Activated B cell treated with CpG ODN at 0.5 μM for 24 hours (primary cell): ENCODE results near the gene ATP6V1D. TPM values are rescaled to one million over a fixed set of nuclear protein-coding genes. Genes with fewer than 3 reads are reported as not detected.
"Not testable (repeated sequence)": the region's sequence is repeated elsewhere in the genome, so short reads cannot be mapped to it uniquely, and the experiment has no call there.

Experiments used
- ATAC-seq: fragments of 200-7000 bp; cut with Tn5 transposase; one replicate; pipeline ENCODE4 v1.10.0; 2021; ENCODE audit warnings: low read depth, mild to moderate bottlenecking, moderate library complexity
- CTCF ChIA-PET: fragments of 350-600 bp; sonication (Branson Sonifier 250); formaldehyde crosslinking; loops from one replicate; lab custom pipeline; 2021; ENCODE audit warnings: antibody characterized with exemption; lab: Charles Lee
- POLR2A ChIA-PET: fragments of 350-600 bp; sonication (Branson Sonifier 250); formaldehyde crosslinking; loops from one replicate; lab custom pipeline; 2021; ENCODE audit warnings: antibody characterized with exemption; lab: Charles Lee
- DNase-seq: peaks from one replicate; pipeline ENCODE4 v3.0.0; 2022
- H3K27ac Mint-ChIP-seq: one replicate; pipeline ENCODE4 v1.8.0; 2020; ENCODE audit warnings: mixed read lengths
- H3K27me3 Mint-ChIP-seq: one replicate; pipeline ENCODE4 v1.8.0; 2021; ENCODE audit warnings: mixed read lengths
- H3K36me3 Mint-ChIP-seq: one replicate; pipeline ENCODE4 v1.8.0; 2021; ENCODE audit warnings: low read depth, mixed read lengths
- H3K4me1 Mint-ChIP-seq: one replicate; pipeline ENCODE4 v1.8.0; 2021; ENCODE audit warnings: mixed read lengths
- H3K4me3 Mint-ChIP-seq: one replicate; pipeline ENCODE4 v1.8.0; 2020; ENCODE audit warnings: mild to moderate bottlenecking, mixed read lengths
- H3K9me3 Mint-ChIP-seq: one replicate; pipeline ENCODE4 v1.8.0; 2020; ENCODE audit warnings: mixed read lengths
- intact Hi-C: fragments of 100-400 bp; cut with micrococcal nuclease; formaldehyde crosslinking; loops from one replicate; pipeline ENCODE4 v1.15.1; 2024
- total RNA-seq: library from RNA; stranded (reverse); gene quantifications from 2 replicates; pipeline ENCODE4 v1.2.3, GENCODE V29; 2022
- TF ChIP-seq, protein P1 (sequence below): fragments of 200-600 bp; IDR thresholded peaks from one replicate; pipeline ENCODE4 v1.8.0; 2022; ENCODE audit warnings: antibody characterized with exemption, mild to moderate bottlenecking

The ATP6V1D gene
- total RNA-seq: 27.8 and 29.4 TPM in 2 replicates

DNA sequence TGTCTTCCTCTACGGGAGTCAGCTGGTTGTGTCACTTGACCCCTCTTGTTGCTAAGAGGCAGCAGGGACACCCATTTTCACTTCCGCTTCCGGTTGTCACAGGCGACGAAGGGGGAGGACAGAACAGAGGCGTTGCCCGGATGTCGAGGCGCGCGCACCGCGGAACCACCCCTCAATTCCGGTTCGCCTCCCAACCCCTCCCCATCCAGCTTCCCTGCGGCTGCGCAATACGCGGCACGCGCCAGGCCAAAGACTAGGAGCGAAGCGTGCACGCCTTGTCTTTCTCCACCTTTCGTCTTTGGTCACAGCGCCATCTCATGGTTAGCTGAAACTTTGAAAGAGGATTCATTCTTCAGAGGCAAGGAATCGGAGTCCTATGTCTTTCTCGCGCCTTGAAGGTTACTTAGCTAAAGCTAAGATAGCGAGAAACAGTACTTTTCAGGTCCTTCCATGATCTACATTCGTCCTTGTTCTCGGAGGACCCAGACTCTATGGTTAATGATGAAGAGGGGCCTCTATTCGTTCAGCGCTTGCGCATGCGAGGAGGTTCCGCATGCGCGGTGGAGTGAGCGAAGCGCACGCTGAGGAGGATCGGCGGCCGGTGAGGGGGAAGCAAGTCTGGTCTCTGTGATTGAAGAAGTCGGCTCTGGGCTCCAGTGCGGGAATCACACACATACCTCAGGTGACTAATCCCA lies at the start of gene ATP6V1D, which contains the start of gene EIF2S1:
TSS of gene ATP6V1D (minus strand) at position 30 of the 695 bp plus-strand sequence. CDS start 106 bp downstream, outside the sequence.
TSS of gene EIF2S1 (plus strand) at position 554 of the 695 bp plus-strand sequence. CDS start 4,440 bp downstream, outside the sequence.
- Mint-ChIP-seq H3K4me3 (peak within 1 kb of the TSS; percentile 99), H3K27ac (peak within 1 kb of the TSS; percentile 97), H3K9me3 (no peaks in the 10 kb centered on the region), H3K27me3 (no peaks in the 10 kb centered on the region), H3K4me1 (peaks cover 60% of the 10 kb centered on the region), H3K36me3 (peaks cover 32% of the 10 kb centered on the region)
- DNase-seq: peak; percentile 97
- TF ChIP-seq, protein P1, sequence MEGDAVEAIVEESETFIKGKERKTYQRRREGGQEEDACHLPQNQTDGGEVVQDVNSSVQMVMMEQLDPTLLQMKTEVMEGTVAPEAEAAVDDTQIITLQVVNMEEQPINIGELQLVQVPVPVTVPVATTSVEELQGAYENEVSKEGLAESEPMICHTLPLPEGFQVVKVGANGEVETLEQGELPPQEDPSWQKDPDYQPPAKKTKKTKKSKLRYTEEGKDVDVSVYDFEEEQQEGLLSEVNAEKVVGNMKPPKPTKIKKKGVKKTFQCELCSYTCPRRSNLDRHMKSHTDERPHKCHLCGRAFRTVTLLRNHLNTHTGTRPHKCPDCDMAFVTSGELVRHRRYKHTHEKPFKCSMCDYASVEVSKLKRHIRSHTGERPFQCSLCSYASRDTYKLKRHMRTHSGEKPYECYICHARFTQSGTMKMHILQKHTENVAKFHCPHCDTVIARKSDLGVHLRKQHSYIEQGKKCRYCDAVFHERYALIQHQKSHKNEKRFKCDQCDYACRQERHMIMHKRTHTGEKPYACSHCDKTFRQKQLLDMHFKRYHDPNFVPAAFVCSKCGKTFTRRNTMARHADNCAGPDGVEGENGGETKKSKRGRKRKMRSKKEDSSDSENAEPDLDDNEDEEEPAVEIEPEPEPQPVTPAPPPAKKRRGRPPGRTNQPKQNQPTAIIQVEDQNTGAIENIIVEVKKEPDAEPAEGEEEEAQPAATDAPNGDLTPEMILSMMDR: peak; percentile 95
- ChIA-PET CTCF (interaction anchor here (0.8 to 2.0 kb wide), 9 partner anchors 8 to 853 kb away, joined by 3 to 5 read pairs (median 3); partner anchors contain the start of genes GPHN, PIGH and TMEM229B), POLR2A (interaction anchor here (0.6 to 1.6 kb wide), 11 partner anchors 119 to 1947 kb away, joined by 3 to 7 read pairs (median 4); partner anchors contain the start of genes FUT8, GPHN, PALS1 and PIGH)
- ATAC-seq: peak; percentile 91
- intact Hi-C loops: loop anchor here (1.0 to 5.0 kb wide), 11 partner anchors 119 to 1792 kb away; partner anchors contain the start of genes ARG2, DCAF5, PALS1 and PIGH

DNA sequence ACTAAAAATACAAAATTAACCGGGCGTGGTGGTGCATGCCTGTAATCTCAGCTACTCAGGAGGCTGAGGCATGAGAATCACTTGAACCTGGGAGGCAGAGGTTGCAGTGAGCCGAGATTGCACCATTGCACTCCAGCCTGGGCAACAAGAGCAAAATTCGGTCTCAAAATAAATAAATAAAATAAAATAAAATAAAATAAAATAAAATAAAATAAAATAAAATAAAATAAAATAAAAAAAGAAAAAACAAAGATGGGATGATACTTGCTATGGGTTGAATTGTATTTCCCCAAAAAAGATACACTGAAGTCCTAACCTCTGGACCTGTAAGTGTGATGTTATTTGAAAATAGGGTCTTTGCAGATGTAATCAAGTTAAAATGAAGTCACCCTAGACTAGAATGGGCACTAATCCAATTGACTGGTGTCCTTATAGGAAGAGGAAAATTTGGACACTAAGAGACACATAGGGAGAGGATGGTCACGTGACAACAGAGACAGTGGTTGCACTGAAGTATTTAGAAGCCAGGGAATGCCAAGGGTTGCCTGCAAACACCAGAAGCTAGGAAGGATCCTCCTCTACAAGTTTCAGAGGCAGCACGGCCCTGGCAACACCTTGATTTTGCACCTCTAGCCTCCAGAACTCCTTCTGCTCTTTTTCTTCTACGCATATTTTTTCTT lies 48.7 kb upstream of the ATP6V1D start:
- H3K4me1 Mint-ChIP-seq, H3K36me3 Mint-ChIP-seq, CTCF ChIA-PET, H3K27ac Mint-ChIP-seq, ATAC-seq, POLR2A ChIA-PET, intact Hi-C loops, H3K9me3 Mint-ChIP-seq, H3K4me3 Mint-ChIP-seq, DNase-seq: not testable (repeated sequence)
- H3K27me3 Mint-ChIP-seq: peaks cover 24% of the 10 kb centered on the region

DNA sequence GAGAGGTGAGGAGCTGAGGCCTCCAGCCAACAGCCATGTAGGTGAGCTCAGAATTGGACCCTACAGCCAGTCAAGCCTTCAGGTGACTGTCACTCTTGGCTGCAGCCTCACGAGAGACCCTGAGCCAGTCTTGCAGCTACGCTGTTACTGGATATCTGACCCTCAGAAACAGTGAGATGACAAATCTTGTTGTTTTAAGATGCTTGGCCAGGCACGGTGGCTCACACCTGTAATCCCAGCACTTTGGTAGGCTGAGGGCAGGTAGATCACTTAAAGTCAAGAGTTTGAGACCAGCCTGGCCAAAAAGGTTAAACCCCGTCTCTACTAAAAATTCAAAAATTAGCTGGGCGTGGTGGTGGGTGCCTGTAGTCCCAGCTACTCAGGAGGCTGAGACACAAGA lies 46.2 kb upstream of the ATP6V1D start:
- H3K4me3 Mint-ChIP-seq: no peak overlapping the region
- DNase-seq (no peak), ATAC-seq (no peak)
- peaks cover 4% of the 10 kb centered on the region for H3K9me3 Mint-ChIP-seq
- no peak overlapping the region for H3K27ac Mint-ChIP-seq
- TF ChIP-seq, protein P1: no peak
- peaks cover 15% of the 10 kb centered on the region for H3K27me3 Mint-ChIP-seq
- no peaks in the 10 kb centered on the region for H3K36me3 Mint-ChIP-seq
- intact Hi-C loops: no loop called here
- CTCF ChIA-PET: no interaction called here
- POLR2A ChIA-PET: no interaction called here
- H3K4me1 Mint-ChIP-seq: no peaks in the 10 kb centered on the region

DNA sequence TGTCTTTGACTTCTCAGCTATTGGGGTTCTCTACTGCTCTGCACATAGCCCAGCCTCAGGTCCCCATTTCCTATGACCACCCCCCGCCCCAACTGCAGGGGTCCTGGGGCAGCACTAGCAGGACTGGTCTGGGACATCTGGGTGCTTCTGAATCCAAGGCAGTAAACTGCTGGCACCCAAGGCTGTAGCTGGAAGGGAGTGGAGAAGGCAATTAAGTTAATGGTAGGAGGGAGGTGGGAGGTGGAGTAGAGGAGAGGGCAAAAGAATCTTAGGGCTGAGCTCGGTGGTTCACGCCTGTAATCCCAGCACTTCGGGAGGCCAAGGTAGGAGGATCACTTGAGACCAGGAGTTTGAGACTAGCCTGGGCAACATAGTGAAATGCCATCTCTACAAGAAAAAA lies 40.8 kb upstream of the ATP6V1D start:
- Mint-ChIP-seq H3K36me3 (no peaks in the 10 kb centered on the region), H3K27ac (no peak overlapping the region), H3K27me3 (peaks cover 21% of the 10 kb centered on the region), H3K9me3 (peaks cover 4% of the 10 kb centered on the region), H3K4me1 (no peaks in the 10 kb centered on the region), H3K4me3 (no peak overlapping the region)
- no peak for ATAC-seq
- ChIA-PET CTCF (no interaction called here), POLR2A (no interaction called here)
- TF ChIP-seq, protein P1: no peak
- intact Hi-C loops: no loop called here
- no peak for DNase-seq

DNA sequence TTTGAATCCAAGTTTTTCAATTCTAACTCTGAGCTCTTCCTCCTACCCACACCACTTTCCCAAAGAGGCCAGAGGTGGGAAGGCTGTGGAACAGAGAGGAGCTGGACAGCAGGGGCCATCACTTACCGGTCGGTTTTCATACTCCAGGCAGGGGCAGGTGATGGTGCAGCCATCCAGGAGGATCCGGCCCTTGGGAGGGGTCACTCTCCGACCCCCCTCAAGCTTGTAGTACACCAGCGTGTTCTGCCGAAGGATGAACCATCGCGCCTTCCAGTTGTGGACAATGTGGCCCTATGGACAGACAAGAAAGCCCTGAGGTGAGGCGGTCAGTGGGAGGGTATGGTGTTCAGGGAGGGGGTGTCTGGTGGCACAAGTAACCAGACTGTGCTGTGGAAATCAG lies 37.9 kb upstream of the ATP6V1D start:
- ChIA-PET POLR2A (no interaction called here), CTCF (no interaction called here)
- intact Hi-C loops: no loop called here
- Mint-ChIP-seq H3K36me3 (no peaks in the 10 kb centered on the region), H3K27ac (no peak overlapping the region), H3K27me3 (peaks cover 17% of the 10 kb centered on the region), H3K4me1 (no peaks in the 10 kb centered on the region), H3K4me3 (no peak overlapping the region), H3K9me3 (peaks cover 1% of the 10 kb centered on the region)
- DNase-seq (no peak), ATAC-seq (no peak)
- TF ChIP-seq, protein P1: no peak
